HG03520 (cell line): Measurements from ENCODE around the gene CNTN1.

ENCODE experiments used
- ATAC-seq: cut with Tn5 transposase; IDR thresholded peaks from one replicate; pipeline ENCODE4 v1.9.1; 2021; ENCODE audit warnings: mild to moderate bottlenecking, moderate library complexity; ENCODE audit not compliant: unreplicated experiment

The CNTN1 gene

GRCh38 chr12:40691913-40692764 is at the start of gene CNTN1:
Gene CNTN1, plus strand, starts transcription at chr12:40692439.
- ATAC-seq: peak; percentile 57

- ATAC-seq: no peak
These were observed 48.7 kb upstream of the CNTN1 start for GRCh38 chr12:40643506-40643905.

DNA sequence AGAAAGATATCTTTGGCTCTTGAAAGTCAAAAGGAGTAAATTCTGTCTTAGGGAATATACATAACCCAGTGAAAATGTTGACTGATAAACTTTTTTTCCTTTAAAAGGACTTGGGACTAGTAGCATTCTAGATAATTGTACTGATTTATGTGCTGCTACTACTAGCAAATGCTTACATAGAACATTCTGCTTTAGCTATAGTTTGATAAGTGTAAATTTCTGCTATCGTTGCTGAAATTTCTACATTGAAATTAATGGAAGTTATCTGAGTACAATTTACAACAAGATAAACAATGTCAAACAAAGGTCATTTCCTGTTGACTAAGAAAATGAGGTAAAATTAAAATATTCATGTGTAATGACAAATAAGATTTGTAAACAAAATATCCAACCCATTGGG is 48.3 kb upstream of the CNTN1 start:
- no peak for ATAC-seq

- no peak for ATAC-seq
These were observed 47.5 kb upstream of the CNTN1 start for GRCh38 chr12:40644708-40645107.

GRCh38 chr12:40645361-40645760 is 46.9 kb upstream of the CNTN1 start:
- no peak for ATAC-seq

- no peak for ATAC-seq
These were observed 45.8 kb upstream of the CNTN1 start for GRCh38 chr12:40646456-40646855.

DNA sequence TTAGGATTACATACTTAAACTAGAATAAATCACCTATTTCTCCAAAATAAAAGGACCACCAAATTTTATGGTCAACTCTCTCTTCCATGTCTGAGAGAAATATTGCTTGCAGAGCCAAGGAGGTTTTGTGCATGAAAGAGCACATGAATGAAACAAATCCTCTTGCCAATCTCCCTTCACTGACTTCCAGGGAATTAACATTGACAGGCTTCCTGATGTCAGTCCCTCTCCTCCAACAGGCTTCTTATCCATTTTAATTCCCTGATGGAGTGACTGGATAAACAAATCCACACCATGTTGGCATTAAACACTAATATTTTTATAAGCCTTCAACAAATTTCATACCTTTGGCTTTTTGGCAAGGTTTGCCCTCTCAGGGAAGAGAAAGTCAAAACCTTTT is 45.3 kb upstream of the CNTN1 start:
- ATAC-seq: no peak

GRCh38 chr12:40647651-40648050 is 44.6 kb upstream of the CNTN1 start:
- no peak for ATAC-seq

DNA sequence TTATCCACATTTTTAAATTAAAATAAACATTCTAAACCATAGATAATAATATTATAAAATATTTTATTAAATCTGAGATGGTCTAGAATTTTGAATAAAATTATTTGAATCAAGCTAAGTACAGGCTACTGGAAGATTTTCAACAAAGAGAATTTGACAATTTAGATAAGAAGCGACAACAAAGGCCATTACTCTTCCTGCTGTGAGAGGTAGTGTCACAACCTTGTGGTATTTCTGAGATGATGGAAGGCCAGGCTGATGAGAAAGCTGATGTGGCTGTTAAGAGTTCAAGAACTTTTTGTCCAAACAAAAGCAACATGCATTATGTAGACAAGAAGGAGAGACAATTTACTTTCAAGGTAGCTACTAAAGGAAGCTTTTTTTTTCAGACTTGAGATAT is 43.7 kb upstream of the CNTN1 start:
- no peak for ATAC-seq

GRCh38 chr12:40650038-40650704 is 42.1 kb upstream of the CNTN1 start:
- no peak for ATAC-seq

GRCh38 chr12:40655451-40655850 is 36.8 kb upstream of the CNTN1 start:
- ATAC-seq: no peak

DNA sequence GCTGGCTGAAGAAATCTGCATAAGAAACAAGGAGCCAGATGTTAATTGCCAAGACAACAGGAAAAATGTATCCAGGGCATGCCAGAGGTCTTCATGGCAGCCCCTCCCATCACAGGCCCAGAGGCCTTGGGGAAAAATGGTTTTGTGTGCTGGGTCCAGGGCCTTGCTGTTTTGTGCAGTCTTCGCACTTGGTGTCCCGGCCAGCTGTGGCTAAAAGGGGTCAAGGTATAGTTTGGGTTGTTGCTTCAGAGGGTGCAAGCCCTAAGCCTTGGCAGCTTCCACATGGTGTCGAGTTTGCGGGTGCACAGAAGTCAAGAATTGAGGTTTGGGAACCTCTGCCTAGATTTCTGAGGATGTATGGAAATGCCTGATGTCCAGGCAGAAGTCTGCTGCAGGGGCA is 29.9 kb upstream of the CNTN1 start:
- no peak for ATAC-seq

- no peak for ATAC-seq
These were observed 28.5 kb upstream of the CNTN1 start for GRCh38 chr12:40663781-40664180.

GRCh38 chr12:40668099-40668529 is 24.1 kb upstream of the CNTN1 start:
- no peak for ATAC-seq

GRCh38 chr12:40672741-40673271 is 19.4 kb upstream of the CNTN1 start:
- no peak for ATAC-seq

GRCh38 chr12:40681148-40681547 is 11.1 kb upstream of the CNTN1 start:
- no peak for ATAC-seq

DNA sequence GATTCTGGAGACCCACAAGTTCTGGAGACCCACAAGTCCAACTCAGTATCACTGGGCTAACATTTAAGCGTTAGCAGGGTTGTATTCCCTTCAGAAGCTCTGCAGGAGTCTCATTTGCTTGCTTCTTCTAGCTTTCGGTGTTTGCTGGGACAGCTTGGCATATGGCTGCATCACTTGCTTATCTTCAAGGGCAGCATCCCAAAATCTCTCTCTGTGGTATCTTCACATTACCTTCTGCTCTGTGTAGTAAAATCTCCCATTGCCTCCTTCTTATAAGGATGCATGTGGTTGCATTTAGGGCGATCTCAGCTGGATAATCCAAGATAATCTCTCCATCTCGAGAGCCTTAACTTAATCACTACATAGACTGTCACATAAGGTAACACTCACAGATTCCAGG is 7.3 kb upstream of the CNTN1 start:
- no peak for ATAC-seq

- ATAC-seq: no peak
These were observed 4.0 kb upstream of the CNTN1 start for GRCh38 chr12:40688085-40688725.

DNA sequence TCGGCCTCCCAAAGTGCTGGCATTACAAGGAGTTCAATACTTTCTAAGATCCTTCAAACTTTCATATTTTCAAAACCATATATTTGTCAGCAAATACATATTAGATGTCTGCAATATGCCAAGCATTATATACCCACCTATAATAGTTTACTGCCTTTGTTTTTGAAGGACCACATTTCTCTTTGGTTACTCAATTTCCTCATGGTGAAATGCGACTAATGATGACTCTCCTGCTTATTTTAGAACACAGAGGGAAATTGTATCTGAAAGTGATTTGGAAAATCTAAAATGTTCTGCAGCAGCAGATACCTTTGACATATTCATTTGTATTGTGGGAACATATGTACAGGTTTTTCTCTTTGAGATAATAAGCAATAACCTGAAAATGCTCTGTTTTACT is 2.7 kb upstream of the CNTN1 start:
- ATAC-seq: no peak

DNA sequence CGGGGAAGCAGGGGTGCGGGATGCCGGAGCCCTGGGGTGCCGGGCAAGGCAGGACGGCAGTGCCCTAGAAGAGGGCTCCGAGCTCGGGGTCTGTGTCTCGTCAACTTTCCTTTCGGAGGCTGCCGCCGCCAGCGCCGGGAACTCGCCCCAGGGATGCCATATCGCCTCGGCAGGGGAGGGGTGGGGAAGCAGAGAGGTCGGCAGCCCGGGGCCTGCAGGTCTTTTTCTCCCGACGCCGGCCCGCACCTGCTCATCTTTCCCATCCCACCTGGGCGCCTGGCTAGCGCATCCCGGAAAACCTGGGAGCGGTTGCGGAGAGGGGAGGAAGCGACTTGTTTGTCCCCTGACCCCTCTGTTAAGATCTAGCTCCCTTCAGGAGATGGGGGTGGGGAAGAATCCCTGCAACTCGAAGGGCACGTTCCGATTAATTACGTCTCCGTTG is 547 bp downstream of the CNTN1 start:
- no peak for ATAC-seq

DNA sequence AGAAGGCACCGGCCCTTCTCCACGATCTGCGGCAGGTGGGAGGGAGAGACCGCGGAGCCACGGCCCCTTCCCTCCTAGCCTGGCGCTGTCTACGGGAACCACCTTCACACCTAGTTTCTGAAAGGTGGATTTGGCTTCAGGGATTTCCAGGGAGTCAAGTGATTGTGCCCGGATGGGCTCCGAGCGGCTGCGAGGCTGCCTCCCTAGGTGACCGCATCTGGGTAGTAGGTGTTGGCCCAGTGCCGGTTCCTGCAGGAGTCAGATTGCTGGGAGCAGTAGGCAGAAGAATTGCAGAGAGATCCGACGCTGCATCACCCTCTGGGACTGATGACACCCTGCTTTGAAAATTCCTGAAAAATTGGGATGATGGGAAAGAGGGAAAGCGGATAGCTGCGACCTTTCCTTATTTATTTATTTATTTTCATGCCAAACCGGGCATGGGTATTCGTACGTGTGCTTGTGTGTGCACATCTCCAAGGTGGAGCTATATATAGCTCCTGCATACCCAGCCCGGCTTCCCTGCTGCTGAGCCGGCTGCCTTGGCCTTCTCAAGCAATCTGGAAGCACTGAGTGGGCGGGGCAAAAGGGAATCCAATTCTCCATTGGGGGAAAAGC is 1.1 kb downstream of the CNTN1 start:
- no peak for ATAC-seq
